ENCODE measurements around the gene MBD3.

Gene MBD3

DNA sequence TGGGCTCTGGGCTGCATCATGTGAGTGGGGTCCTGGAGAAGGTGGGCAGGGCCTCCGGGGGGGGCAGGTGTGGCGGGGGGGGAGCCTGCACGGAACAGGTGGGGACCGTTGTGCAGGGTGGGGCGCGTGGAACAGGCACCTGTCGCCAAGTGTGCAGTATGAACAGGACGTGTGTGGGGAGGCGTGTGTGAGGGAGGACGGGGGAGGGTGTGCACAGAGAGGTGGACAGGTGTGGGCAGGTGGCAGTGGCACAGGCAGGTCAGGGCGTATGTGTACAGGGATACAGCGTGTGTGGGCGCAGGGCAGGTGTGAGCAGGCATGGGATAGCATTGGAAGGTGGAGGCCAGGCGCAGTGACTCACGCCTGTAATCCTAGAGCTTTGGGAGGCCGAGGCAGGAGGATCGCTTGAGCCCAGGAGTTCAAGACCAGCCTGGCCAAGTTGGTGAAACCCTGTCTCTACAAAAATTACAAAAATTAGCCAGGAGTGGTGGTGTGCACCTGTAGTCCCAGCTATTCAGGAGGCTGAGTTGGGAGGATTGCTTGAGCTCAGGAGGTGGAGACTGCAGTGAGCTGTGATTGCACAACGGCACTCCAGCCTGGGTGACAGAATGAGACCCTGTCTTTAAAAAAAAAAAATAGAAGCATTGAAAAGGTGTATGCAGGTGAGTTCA is 65.6 kb downstream of the MBD3 start:
- TF ChIP-seq, protein P1, sequence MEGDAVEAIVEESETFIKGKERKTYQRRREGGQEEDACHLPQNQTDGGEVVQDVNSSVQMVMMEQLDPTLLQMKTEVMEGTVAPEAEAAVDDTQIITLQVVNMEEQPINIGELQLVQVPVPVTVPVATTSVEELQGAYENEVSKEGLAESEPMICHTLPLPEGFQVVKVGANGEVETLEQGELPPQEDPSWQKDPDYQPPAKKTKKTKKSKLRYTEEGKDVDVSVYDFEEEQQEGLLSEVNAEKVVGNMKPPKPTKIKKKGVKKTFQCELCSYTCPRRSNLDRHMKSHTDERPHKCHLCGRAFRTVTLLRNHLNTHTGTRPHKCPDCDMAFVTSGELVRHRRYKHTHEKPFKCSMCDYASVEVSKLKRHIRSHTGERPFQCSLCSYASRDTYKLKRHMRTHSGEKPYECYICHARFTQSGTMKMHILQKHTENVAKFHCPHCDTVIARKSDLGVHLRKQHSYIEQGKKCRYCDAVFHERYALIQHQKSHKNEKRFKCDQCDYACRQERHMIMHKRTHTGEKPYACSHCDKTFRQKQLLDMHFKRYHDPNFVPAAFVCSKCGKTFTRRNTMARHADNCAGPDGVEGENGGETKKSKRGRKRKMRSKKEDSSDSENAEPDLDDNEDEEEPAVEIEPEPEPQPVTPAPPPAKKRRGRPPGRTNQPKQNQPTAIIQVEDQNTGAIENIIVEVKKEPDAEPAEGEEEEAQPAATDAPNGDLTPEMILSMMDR (IDR thresholded peaks at IDR 0.05; ENCODE audit: insufficient read depth, low read length, missing control alignments), result no peak
- CTCF ChIA-PET, result interaction anchor here (1.0 kb wide), 1 partner anchor 13 kb away, joined by 4 read pairs; no protein-coding TSS in a partner anchor
- POLR2A ChIA-PET, result no interaction called here

GRCh38 chr19:1526066-1526778 is 66.4 kb downstream of the MBD3 start:
- ChIA-PET CTCF (no interaction called here), POLR2A (no interaction called here)
- TF ChIP-seq, protein P1 (IDR thresholded peaks at IDR 0.05; ENCODE audit: insufficient read depth, low read length, missing control alignments), result no peak
- no peak overlapping the region for H3K4me3 ChIP-seq (ENCODE audit: low read depth, low read length)
- DNase-seq (ENCODE audit: low read depth, low spot score), result no peak

More for the DNA sequence above, 65.6 kb downstream of the MBD3 start:
- no peak overlapping the region for H3K4me3 ChIP-seq (ENCODE audit: low read depth, low read length)
- no peak for DNase-seq (ENCODE audit: low read depth, low spot score)

GRCh38 chr19:1525343-1525742 is 67.3 kb downstream of the MBD3 start:
- CTCF ChIA-PET, result no interaction called here
- TF ChIP-seq, protein P1 (IDR thresholded peaks at IDR 0.05; ENCODE audit: insufficient read depth, low read length, missing control alignments), result no peak
- DNase-seq (ENCODE audit: low read depth, low spot score), result no peak
- H3K4me3 ChIP-seq (ENCODE audit: low read depth, low read length), result no peak overlapping the region
- POLR2A ChIA-PET, result no interaction called here

- H3K4me3 ChIP-seq (ENCODE audit: low read depth, low read length), result no peak overlapping the region
- TF ChIP-seq, protein P1 (IDR thresholded peaks at IDR 0.05; ENCODE audit: insufficient read depth, low read length, missing control alignments), result no peak
- DNase-seq (ENCODE audit: low read depth, low spot score), result no peak
- ChIA-PET POLR2A (no interaction called here), CTCF (no interaction called here)
These were observed 67.7 kb downstream of the MBD3 start for GRCh38 chr19:1524972-1525325.

DNA sequence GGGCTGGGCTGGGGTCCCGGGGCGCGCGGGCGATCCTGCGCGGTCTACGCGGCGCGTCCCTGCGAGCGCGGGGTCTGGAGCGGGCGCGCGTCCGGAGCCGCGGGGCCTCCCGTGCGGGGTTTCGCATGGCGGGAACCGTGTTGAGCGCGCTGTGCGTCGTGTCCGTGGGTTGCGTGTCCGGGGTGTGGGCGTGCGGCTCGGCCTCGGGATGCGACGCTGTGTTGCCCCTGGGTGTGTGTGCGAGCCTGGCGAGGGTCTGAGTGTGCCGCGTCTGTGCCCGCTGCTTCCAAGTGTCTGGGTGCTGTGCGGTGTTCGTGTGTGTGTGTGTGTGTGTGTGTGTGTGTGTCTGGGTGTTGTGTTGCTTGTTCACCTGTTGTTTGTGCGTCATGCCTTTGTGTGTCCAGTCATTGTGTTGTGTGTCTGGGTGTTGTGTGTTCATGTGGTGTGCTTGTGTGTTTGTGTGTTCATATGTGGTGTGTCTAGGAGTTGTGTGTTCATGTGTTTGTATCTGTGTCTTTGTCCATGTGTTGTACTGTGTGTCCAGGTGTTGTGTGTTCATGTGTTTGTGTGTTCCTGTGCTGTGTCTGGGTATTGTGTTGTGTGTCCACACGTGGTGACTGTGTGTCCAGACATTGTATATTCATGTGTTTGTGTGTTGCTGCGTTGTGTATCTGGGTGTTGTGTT is 68.2 kb downstream of the MBD3 start:
- TF ChIP-seq, protein P1 (IDR thresholded peaks at IDR 0.05; ENCODE audit: insufficient read depth, low read length, missing control alignments), result no peak
- no peak overlapping the region for H3K4me3 ChIP-seq (ENCODE audit: low read depth, low read length)
- ChIA-PET POLR2A (no interaction called here), CTCF (no interaction called here)
- no peak for DNase-seq (ENCODE audit: low read depth, low spot score)

Data from AG04449 (cell line).